GM23338 (cell line): ENCODE results near the gene RSU1.

Experiments
- CREB1 ChIP-seq: fragments of 250-450 bp; sonication (Bioruptor Pico); IDR thresholded peaks from 2 replicates; pipeline ENCODE4 v1.5.0; 2020; ENCODE audit warnings: low read depth, mild to moderate bottlenecking, moderate library complexity
- CTCF ChIP-seq, 2 experiments: fragments of 200-600 bp in 1 of 2; sonication (generic) in 1 of 2; conservative IDR thresholded peaks; 2 replicates each; pipeline versions ENCODE4 v1.5.1 to v1.6.1; 2016 to 2017; ENCODE audit warnings: antibody characterized with exemption in 2 of 2, low read depth in 2 of 2, mild to moderate bottlenecking in 2 of 2, moderate library complexity in 1 of 2
- ETS1 ChIP-seq: IDR thresholded peaks from 2 replicates; pipeline ENCODE4 v1.6.1; 2016; ENCODE audit warnings: antibody characterized with exemption
- EZH2 ChIP-seq: fragments of 200-600 bp; sonication (generic); IDR thresholded peaks from one replicate; pipeline ENCODE4 v1.8.0; 2017; ENCODE audit warnings: antibody characterized with exemption, mild to moderate bottlenecking, low read depth; ENCODE audit not compliant: unreplicated experiment
- EZH2phosphoT487 ChIP-seq: fragments of 200-600 bp; sonication (generic); IDR thresholded peaks from one replicate; pipeline ENCODE4 v1.8.1; 2018; ENCODE audit warnings: antibody characterized with exemption; ENCODE audit not compliant: unreplicated experiment
- JUNB ChIP-seq: IDR thresholded peaks from one replicate; pipeline ENCODE4 v1.6.1; 2016; ENCODE audit warnings: antibody characterized with exemption; ENCODE audit not compliant: unreplicated experiment
- NANOG ChIP-seq: IDR thresholded peaks from 2 replicates; pipeline ENCODE4 v1.6.1; 2016; ENCODE audit warnings: antibody characterized with exemption, borderline replicate concordance
- POLR2AphosphoS5 ChIP-seq: IDR thresholded peaks from 2 replicates; pipeline ENCODE4 v1.6.1; 2016; ENCODE audit warnings: antibody characterized with exemption, low read depth
- REST ChIP-seq: IDR thresholded peaks from one replicate; pipeline ENCODE4 v1.6.1; 2018; ENCODE audit warnings: antibody characterized with exemption; ENCODE audit not compliant: unreplicated experiment
- STAT1 ChIP-seq: IDR thresholded peaks from one replicate; pipeline ENCODE4 v1.6.1; 2016; ENCODE audit warnings: antibody characterized with exemption; ENCODE audit not compliant: unreplicated experiment
- ZNF114 ChIP-seq: fragments of 250-450 bp; sonication (Bioruptor Pico); IDR thresholded peaks from 2 replicates; pipeline ENCODE4 v1.5.0; 2020; ENCODE audit warnings: mild to moderate bottlenecking, moderate library complexity
- ZNF331 ChIP-seq: fragments of 250-450 bp; sonication (Bioruptor Pico); IDR thresholded peaks from 2 replicates; pipeline ENCODE4 v1.5.0; 2020; ENCODE audit warnings: low read depth, mild to moderate bottlenecking, moderate library complexity
- ZNF462 ChIP-seq: fragments of 250-450 bp; sonication (Bioruptor Pico); IDR thresholded peaks from 2 replicates; pipeline ENCODE4 v1.5.0; 2020; ENCODE audit warnings: mild to moderate bottlenecking, moderate library complexity

GRCh38 chr10:16713290-16713689, 103.9 kb downstream of the RSU1 start:
- TF ChIP-seq REST (no peak), EZH2 (no peak), CTCF (conservative IDR thresholded peaks at IDR 0.05; ENCODE audit: low read depth in 2 of 2) (no peak), POLR2AphosphoS5 (no peak), JUNB (no peak), EZH2phosphoT487 (no peak), ETS1 (no peak), ZNF462 (no peak), NANOG (no peak), STAT1 (no peak), CREB1 (CRISPR knock-in tag) (no peak), ZNF331 (CRISPR knock-in tag) (no peak), ZNF114 (CRISPR knock-in tag) (no peak)
